Mesendoderm (in vitro differentiated cells): Measurements from ENCODE around the gene BMP7.

Experiments
- DNase-seq: peaks from one replicate; pipeline ENCODE4 v3.0.0; 2013
- H2AK5ac ChIP-seq: 2 replicates; pipeline ENCODE4 v1.6.1; 2013; ENCODE audit warnings: low read length, inconsistent platforms
- H2BK120ac ChIP-seq: 2 replicates; pipeline ENCODE4 v1.6.1; 2013; ENCODE audit warnings: low read depth, mild to moderate bottlenecking, low read length, moderate library complexity, mixed read lengths
- H2BK15ac ChIP-seq: replicated peaks from 2 replicates; pipeline ENCODE4 v1.6.1; 2013; ENCODE audit warnings: low read depth, mild to moderate bottlenecking, moderate library complexity
- H2BK5ac ChIP-seq: 2 replicates; pipeline ENCODE4 v1.6.1; 2013; ENCODE audit warnings: low read length, inconsistent platforms
- H3K18ac ChIP-seq: 2 replicates; pipeline ENCODE4 v1.6.1; 2013; ENCODE audit warnings: mild to moderate bottlenecking, low read length, mixed read lengths
- H3K23ac ChIP-seq: one replicate; pipeline ENCODE4 v1.6.1; 2013; ENCODE audit warnings: low read length
- H3K27ac ChIP-seq: 2 replicates; pipeline ENCODE4 v1.5.1; 2013; ENCODE audit warnings: low read depth, mild to moderate bottlenecking, inconsistent platforms, low read length, moderate library complexity
- H3K27me3 ChIP-seq: 2 replicates; pipeline ENCODE4 v1.6.1; 2013; ENCODE audit warnings: low read length, control low read depth, mild to moderate bottlenecking, inconsistent platforms; ENCODE audit not compliant: insufficient read depth, poor library complexity
- H3K36me3 ChIP-seq: 2 replicates; pipeline ENCODE4 v1.6.1; 2013; ENCODE audit warnings: low read length, inconsistent platforms; ENCODE audit not compliant: control insufficient read depth, insufficient read depth
- H3K4ac ChIP-seq: one replicate; pipeline ENCODE4 v1.6.1; 2013; ENCODE audit warnings: low read depth, mild to moderate bottlenecking, low read length, moderate library complexity
- H3K4me1 ChIP-seq: 2 replicates; pipeline ENCODE4 v1.6.1; 2013; ENCODE audit warnings: low read depth, low read length, inconsistent platforms; ENCODE audit not compliant: control insufficient read depth
- H3K4me2 ChIP-seq: 2 replicates; pipeline ENCODE4 v1.6.1; 2013; ENCODE audit warnings: low read length
- H3K4me3 ChIP-seq: 2 replicates; pipeline ENCODE4 v1.5.1; 2013; ENCODE audit warnings: mild to moderate bottlenecking, low read length
- H3K56ac ChIP-seq: one replicate; pipeline ENCODE4 v1.6.1; 2013; ENCODE audit warnings: low read length
- H3K79me1 ChIP-seq: 2 replicates; pipeline ENCODE4 v1.6.1; 2013; ENCODE audit warnings: low read length, inconsistent platforms
- H3K79me2 ChIP-seq: 2 replicates; pipeline ENCODE4 v1.6.1; 2013; ENCODE audit warnings: mild to moderate bottlenecking, low read length; ENCODE audit not compliant: control insufficient read depth, insufficient read depth
- H3K9ac ChIP-seq: 2 replicates; pipeline ENCODE4 v1.6.1; 2013; ENCODE audit warnings: low read length, inconsistent platforms
- H4K5ac ChIP-seq: one replicate; pipeline ENCODE4 v1.6.1; 2013; ENCODE audit warnings: low read length
- H4K8ac ChIP-seq: one replicate; pipeline ENCODE4 v1.6.1; 2013; ENCODE audit warnings: low read depth, mild to moderate bottlenecking, control low read depth, low read length, moderate library complexity
- WGBS: extraction: QIAGEN DNeasy Blood & Tissue Kit; methylation state at CpG from one replicate; pipeline ENCODE4 v1.1.7; 2013; ENCODE audit warnings: low lambda C conversion rate, missing lambda C conversion rate; ENCODE audit not compliant: insufficient coverage; ENCODE audit errors: extremely low coverage; 5-methylcytosine and 5-hydroxymethylcytosine counted together

BMP7 gene

GRCh38 chr20:57229490-57229889 lies 37.0 kb downstream of the BMP7 start:
- no peak overlapping the region for H2AK5ac ChIP-seq
- no peaks in the 10 kb centered on the region for H3K27me3 ChIP-seq
- peak; percentile 28 for DNase-seq
- H4K8ac ChIP-seq, result no peak overlapping the region
- H3K4me1 ChIP-seq, result no peaks in the 10 kb centered on the region
- H3K27ac ChIP-seq, result no peak overlapping the region
- H3K56ac ChIP-seq, result no peak overlapping the region
- H3K4me3 ChIP-seq, result no peak overlapping the region
- no peak overlapping the region for H3K9ac ChIP-seq
- H3K79me1 ChIP-seq, result no peaks in the 10 kb centered on the region
- no peaks in the 10 kb centered on the region for H3K79me2 ChIP-seq
- H2BK120ac ChIP-seq, result no peak overlapping the region
- no peak overlapping the region for H4K5ac ChIP-seq
- H2BK5ac ChIP-seq, result no peak overlapping the region
- H3K4ac ChIP-seq, result no peak overlapping the region
- H3K4me2 ChIP-seq, result no peak overlapping the region
- no peaks in the 10 kb centered on the region for H3K36me3 ChIP-seq
- H3K18ac ChIP-seq, result no peak overlapping the region
- WGBS, result no CpG with 5 or more reads among the region's 4 CpGs
- H2BK15ac ChIP-seq, result no peak overlapping the region
- H3K23ac ChIP-seq, result no peak overlapping the region

GRCh38 chr20:57225830-57226229 lies 40.6 kb downstream of the BMP7 start:
- no CpG with 5 or more reads among the region's 7 CpGs for WGBS
- no peak overlapping the region for H3K56ac ChIP-seq
- H3K27me3 ChIP-seq, result no peaks in the 10 kb centered on the region
- no peak overlapping the region for H2AK5ac ChIP-seq
- no peak overlapping the region for H4K5ac ChIP-seq
- no peak overlapping the region for H3K27ac ChIP-seq
- H3K18ac ChIP-seq, result no peak overlapping the region
- no peaks in the 10 kb centered on the region for H3K79me1 ChIP-seq
- H3K36me3 ChIP-seq, result no peaks in the 10 kb centered on the region
- no peak overlapping the region for H2BK120ac ChIP-seq
- H3K4ac ChIP-seq, result no peak overlapping the region
- H2BK5ac ChIP-seq, result no peak overlapping the region
- H3K23ac ChIP-seq, result no peak overlapping the region
- no peak overlapping the region for H2BK15ac ChIP-seq
- H3K4me1 ChIP-seq, result no peaks in the 10 kb centered on the region
- DNase-seq, result no peak
- H3K4me2 ChIP-seq, result no peak overlapping the region
- no peak overlapping the region for H3K9ac ChIP-seq
- H3K4me3 ChIP-seq, result no peak overlapping the region
- H3K79me2 ChIP-seq, result no peaks in the 10 kb centered on the region
- H4K8ac ChIP-seq, result no peak overlapping the region

GRCh38 chr20:57225197-57225733 lies 41.2 kb downstream of the BMP7 start:
- Histone ChIP-seq H4K5ac (no peak overlapping the region), H3K23ac (no peak overlapping the region), H3K4ac (no peak overlapping the region), H3K79me2 (no peaks in the 10 kb centered on the region), H3K9ac (no peak overlapping the region), H3K4me2 (no peak overlapping the region), H2AK5ac (no peak overlapping the region), H3K36me3 (no peaks in the 10 kb centered on the region), H3K27me3 (no peaks in the 10 kb centered on the region), H2BK15ac (no peak overlapping the region), H3K79me1 (no peaks in the 10 kb centered on the region), H3K27ac (no peak overlapping the region), H4K8ac (no peak overlapping the region), H2BK5ac (no peak overlapping the region), H2BK120ac (no peak overlapping the region), H3K18ac (no peak overlapping the region), H3K56ac (no peak overlapping the region), H3K4me3 (no peak overlapping the region), H3K4me1 (no peaks in the 10 kb centered on the region)
- no peak for DNase-seq
- WGBS, result no CpG with 5 or more reads among the region's 4 CpGs

- no peaks in the 10 kb centered on the region for H3K27me3 ChIP-seq
- H4K5ac ChIP-seq, result no peak overlapping the region
- no peak overlapping the region for H2AK5ac ChIP-seq
- WGBS, result no CpG with 5 or more reads among the region's 19 CpGs
- no peak overlapping the region for H2BK5ac ChIP-seq
- H3K4me1 ChIP-seq, result no peaks in the 10 kb centered on the region
- H3K27ac ChIP-seq, result no peak overlapping the region
- no peak overlapping the region for H3K4ac ChIP-seq
- DNase-seq, result no peak
- H3K23ac ChIP-seq, result no peak overlapping the region
- no peak overlapping the region for H3K18ac ChIP-seq
- no peaks in the 10 kb centered on the region for H3K79me2 ChIP-seq
- H3K56ac ChIP-seq, result no peak overlapping the region
- no peak overlapping the region for H4K8ac ChIP-seq
- H3K4me3 ChIP-seq, result no peak overlapping the region
- no peaks in the 10 kb centered on the region for H3K79me1 ChIP-seq
- no peak overlapping the region for H2BK15ac ChIP-seq
- H3K4me2 ChIP-seq, result no peak overlapping the region
- H2BK120ac ChIP-seq, result no peak overlapping the region
- H3K36me3 ChIP-seq, result no peaks in the 10 kb centered on the region
- no peak overlapping the region for H3K9ac ChIP-seq
Measured at GRCh38 chr20:57224641-57225138, 41.8 kb downstream of the BMP7 start.

- Histone ChIP-seq H3K4ac (no peak overlapping the region), H3K79me2 (no peaks in the 10 kb centered on the region), H3K27ac (no peak overlapping the region), H3K27me3 (no peaks in the 10 kb centered on the region), H3K23ac (no peak overlapping the region), H3K36me3 (no peaks in the 10 kb centered on the region), H2AK5ac (no peak overlapping the region), H3K4me1 (no peaks in the 10 kb centered on the region), H3K4me2 (no peak overlapping the region), H3K56ac (no peak overlapping the region), H3K18ac (no peak overlapping the region), H3K9ac (no peak overlapping the region), H3K4me3 (no peak overlapping the region), H4K5ac (no peak overlapping the region), H2BK15ac (no peak overlapping the region), H2BK5ac (no peak overlapping the region), H4K8ac (no peak overlapping the region), H2BK120ac (no peak overlapping the region), H3K79me1 (no peaks in the 10 kb centered on the region)
- WGBS, result no CpG with 5 or more reads among the region's 20 CpGs
- no peak for DNase-seq
Measured at GRCh38 chr20:57223648-57224489, 42.6 kb downstream of the BMP7 start.
